Stimulated activated CD4-positive, alpha-beta T cell treated with anti-CD3 and anti-CD28 coated beads, TNF-alpha, amount 100 ng/mL, for 1 hour (primary cell): ENCODE measurements around the gene PRRT3.
"Not testable (repeated sequence)": the region's sequence is repeated elsewhere in the genome, so short reads cannot be mapped to it uniquely, and the experiment has no call there.

Experiments
- DNase-seq, 3 donors: peaks; one replicate each; pipeline ENCODE4 v3.0.0-alpha.2; 2020; ENCODE audit warnings: low read depth in 3 of 3, low spot score in 1 of 3

PRRT3 gene

DNA sequence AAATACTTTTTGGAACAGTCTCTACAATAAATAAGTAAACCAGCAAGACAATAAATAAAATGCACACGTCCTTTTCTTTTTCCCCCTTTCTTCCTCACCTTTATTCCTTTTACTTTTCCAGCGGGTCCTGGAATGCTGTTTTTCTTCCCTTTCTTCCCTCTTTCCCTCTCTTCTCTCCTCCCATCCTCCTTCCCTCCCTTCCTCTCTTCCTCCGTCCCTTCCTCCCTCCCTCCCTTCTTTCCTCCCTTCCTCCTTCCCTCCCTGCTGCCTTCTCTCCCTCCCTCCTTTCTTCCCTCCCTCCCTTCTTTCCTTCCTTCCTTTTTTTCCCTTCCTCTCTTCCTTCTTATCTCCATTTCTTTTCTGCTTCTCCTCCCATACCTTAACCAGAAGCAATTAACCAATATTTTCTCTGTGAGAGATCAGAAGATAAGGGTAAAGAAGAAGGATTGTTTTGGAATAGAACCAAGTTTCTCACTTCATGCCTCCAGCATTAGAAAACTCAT is 52.9 kb downstream of the PRRT3 start:
- DNase-seq: no peak

DNA sequence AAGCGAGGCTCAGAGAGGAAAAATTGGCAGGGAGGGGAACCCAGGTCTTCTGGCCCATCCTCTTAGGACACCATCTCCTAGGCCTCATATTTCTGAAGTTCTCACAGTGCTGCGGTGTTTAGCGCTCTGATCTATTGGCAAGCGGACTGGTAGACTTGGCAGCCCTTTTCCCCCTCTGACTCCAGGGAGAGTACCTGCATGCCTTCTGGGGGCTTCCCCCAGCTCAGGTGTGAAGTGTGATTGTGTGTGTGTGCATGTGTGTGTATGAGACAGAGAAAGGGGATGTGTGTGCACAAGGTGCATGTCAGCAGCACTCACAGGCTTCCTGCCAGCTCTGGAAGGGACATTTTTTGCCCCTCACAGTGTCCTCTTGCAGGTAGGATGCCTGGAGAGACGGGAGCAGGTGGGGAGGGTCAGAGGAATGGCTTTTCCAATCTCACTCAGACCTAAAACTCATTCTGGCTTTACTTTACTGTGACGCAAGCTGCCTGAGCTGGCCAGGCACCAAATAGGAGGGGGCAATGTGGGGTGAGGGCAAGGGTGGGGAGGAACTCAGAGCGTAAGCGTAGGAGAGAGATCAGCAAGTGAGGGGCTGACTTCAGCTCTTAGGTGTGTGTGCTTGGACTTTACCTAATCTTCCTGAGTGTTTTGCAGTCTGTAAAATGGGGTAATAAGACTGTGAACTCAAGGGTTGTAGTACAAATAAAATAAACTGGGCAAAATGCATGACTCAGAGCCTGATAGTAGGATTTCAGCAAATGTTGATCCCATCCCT is 53.6 kb downstream of the PRRT3 start:
- no peak for DNase-seq

DNA sequence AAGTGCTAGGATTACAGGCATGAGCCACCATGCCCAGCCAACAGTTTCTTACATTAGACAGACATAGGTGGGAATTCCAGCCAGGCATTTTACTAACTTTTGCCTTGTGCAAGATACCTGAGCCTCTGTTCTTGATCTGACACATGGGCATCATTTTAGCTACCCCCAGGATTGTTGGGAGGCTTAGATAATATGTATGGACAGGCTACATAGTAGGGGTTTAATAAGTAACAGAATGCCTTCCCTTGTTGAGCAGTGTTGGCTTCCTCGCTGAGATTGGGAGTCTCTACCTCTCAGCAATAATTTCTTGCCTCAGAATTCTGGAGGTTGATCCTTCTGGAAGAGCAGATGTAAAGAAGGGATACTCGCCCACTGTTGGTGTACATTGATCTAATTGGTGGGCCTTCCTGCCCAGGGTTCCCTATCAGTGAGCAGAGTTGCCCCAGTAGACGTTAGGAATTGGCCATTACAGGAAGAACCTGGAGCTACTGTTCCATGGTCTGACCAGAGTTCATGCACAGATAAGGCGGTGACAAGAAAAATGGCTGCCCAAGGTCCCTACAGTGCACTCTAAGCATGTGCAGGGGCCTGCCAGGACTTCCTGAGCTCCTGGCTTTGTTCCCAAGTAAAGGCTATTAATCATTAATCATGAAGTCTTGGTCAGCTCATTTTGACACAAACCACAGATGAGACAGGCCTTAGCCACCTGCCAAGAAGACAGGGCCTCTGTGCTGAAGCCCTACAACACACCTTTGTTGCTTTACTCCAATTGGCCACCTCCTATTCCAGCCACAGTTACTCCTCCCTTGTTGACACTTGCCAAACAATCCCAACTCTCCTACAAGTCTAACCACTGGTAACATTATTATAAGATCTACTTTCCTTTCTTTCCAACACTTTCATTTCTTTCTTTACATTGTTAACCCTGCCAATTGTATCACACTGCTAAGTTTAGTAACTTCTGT is 54.5 kb downstream of the PRRT3 start:
- DNase-seq: no peak

DNA sequence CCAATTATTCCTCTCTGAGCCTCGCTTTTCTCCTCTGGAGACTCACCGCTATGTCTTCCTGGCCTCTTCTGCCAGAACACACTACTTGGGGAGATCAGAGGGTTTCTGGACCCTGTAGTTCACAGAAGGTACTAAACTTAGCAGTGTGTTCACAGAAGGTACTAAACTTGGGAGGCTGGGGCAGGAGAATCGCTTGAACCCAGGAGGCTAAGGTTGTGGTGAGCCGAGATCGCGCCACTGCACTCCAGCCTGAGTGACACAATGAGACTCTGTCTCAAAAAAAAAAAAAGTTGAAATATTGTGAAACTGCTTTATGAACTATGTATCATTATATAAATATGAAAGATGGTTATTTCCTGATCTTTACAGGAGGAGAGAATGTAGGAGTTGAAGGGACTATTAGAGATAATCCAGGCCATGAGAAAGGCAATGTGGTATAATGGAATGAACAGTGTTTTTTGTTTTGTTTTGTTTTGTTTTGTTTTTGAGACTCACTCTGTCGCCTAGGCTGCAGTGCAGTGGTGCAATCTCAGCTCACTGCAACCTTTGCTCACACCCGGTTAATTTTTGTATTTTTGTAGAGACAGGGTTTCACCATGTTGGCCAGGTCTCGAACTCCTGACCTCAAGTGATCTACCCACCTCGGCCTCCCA is 55.3 kb downstream of the PRRT3 start:
- DNase-seq: not testable (repeated sequence)

DNA sequence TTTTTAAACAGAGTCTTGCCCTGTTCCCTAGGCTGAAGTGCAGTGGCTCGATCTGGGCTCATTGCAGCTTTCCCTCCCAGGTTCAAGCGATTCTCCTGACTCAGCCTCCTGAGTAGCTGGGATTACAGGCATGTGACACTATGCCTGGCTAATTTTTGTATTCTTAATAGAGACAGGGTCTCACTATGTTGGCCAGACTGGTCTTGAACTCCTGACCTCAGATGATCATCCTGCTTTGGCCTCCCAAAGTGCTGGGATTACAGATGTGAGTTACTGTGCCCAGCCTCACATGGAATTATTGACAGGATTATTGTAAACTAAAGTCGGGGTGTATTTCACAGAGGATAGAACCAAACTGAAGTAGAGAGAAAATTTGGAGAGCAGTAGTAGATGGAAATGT is 56.5 kb downstream of the PRRT3 start:
- not testable (repeated sequence) for DNase-seq
